Neural cell (in vitro differentiated cells): ENCODE results near the gene LRRC2.

Experiments
- EP300 ChIP-seq: fragments of 450-650 bp; conservative IDR thresholded peaks from 2 replicates; pipeline ENCODE4 v1.6.1; 2014; ENCODE audit warnings: antibody characterized with exemption, mild to moderate bottlenecking, moderate library complexity; ENCODE audit not compliant: poor library complexity, severe bottlenecking
- EZH2 ChIP-seq: fragments of 200-600, 300-800 bp; shearing (Covaris generic), sonication (generic); IDR thresholded peaks from 2 replicates; pipeline ENCODE4 v1.6.1; 2014; ENCODE audit warnings: antibody characterized with exemption, low read length, borderline replicate concordance, mild to moderate bottlenecking; ENCODE audit not compliant: insufficient read depth, poor library complexity, severe bottlenecking
- POLR2AphosphoS5 ChIP-seq: IDR thresholded peaks from 2 replicates; pipeline ENCODE4 v1.6.1; 2012
- RAD21 ChIP-seq: fragments of 450-650 bp; conservative IDR thresholded peaks from 2 replicates; pipeline ENCODE4 v1.6.1; 2014; ENCODE audit warnings: antibody characterized with exemption, mild to moderate bottlenecking, moderate library complexity
- TAF1 ChIP-seq: IDR thresholded peaks from 2 replicates; pipeline ENCODE4 v1.6.1; 2012; ENCODE audit warnings: low read depth
- TF ChIP-seq, protein P1 (sequence below): IDR thresholded peaks from 2 replicates; pipeline ENCODE4 v1.6.1; 2012; ENCODE audit warnings: borderline replicate concordance
- TF ChIP-seq, protein P2 (sequence below): fragments of 450-650 bp; IDR thresholded peaks from 2 replicates; pipeline ENCODE4 v1.5.1; 2014; ENCODE audit warnings: antibody characterized with exemption, mild to moderate bottlenecking, moderate library complexity; ENCODE audit not compliant: poor library complexity, severe bottlenecking

DNA sequence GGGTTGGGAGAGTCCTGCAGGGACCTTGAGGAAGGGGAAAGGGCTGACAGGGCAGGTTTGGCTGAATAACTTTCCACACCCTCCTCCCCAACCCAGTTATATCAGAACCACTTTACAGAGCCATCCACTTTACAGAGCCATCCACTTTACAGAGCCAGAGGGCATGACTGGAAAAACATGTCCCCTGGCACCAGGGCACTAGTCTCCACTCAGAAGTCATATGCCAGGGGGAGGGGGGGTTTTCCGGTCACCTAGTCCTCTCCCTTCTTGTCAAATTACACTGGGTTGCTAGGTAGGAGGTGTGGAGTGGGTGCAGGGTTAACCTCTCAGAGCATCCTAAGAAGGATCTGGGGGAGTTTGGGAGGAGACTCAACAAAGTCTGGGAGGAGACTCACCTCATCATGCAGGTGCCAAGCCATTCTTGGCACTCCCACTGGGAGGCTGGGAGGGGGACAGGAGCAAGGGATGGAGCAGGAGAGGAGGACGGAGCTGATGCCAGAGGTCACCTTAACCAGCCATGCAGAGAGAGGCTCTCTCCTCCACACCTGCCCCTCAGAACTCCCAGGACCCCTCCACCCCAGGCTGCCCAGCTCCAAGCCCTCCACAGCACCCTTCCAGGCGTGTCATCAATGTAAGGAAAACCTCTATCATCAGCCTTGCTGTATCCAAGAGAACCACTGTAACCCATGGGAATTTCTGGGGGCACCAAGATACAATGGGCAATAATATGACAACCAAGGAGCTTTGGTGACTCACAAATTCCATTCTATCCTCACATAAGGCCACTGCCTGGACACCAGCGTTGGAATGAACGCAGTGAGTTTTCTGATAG is 1.7 kb downstream of the LRRC2 start:
- TF ChIP-seq, protein P1, sequence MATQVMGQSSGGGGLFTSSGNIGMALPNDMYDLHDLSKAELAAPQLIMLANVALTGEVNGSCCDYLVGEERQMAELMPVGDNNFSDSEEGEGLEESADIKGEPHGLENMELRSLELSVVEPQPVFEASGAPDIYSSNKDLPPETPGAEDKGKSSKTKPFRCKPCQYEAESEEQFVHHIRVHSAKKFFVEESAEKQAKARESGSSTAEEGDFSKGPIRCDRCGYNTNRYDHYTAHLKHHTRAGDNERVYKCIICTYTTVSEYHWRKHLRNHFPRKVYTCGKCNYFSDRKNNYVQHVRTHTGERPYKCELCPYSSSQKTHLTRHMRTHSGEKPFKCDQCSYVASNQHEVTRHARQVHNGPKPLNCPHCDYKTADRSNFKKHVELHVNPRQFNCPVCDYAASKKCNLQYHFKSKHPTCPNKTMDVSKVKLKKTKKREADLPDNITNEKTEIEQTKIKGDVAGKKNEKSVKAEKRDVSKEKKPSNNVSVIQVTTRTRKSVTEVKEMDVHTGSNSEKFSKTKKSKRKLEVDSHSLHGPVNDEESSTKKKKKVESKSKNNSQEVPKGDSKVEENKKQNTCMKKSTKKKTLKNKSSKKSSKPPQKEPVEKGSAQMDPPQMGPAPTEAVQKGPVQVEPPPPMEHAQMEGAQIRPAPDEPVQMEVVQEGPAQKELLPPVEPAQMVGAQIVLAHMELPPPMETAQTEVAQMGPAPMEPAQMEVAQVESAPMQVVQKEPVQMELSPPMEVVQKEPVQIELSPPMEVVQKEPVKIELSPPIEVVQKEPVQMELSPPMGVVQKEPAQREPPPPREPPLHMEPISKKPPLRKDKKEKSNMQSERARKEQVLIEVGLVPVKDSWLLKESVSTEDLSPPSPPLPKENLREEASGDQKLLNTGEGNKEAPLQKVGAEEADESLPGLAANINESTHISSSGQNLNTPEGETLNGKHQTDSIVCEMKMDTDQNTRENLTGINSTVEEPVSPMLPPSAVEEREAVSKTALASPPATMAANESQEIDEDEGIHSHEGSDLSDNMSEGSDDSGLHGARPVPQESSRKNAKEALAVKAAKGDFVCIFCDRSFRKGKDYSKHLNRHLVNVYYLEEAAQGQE, result no peak
- TF ChIP-seq EZH2 (no peak), RAD21 (no peak), TAF1 (no peak), EP300 (no peak), POLR2AphosphoS5 (no peak)
- TF ChIP-seq, protein P2, sequence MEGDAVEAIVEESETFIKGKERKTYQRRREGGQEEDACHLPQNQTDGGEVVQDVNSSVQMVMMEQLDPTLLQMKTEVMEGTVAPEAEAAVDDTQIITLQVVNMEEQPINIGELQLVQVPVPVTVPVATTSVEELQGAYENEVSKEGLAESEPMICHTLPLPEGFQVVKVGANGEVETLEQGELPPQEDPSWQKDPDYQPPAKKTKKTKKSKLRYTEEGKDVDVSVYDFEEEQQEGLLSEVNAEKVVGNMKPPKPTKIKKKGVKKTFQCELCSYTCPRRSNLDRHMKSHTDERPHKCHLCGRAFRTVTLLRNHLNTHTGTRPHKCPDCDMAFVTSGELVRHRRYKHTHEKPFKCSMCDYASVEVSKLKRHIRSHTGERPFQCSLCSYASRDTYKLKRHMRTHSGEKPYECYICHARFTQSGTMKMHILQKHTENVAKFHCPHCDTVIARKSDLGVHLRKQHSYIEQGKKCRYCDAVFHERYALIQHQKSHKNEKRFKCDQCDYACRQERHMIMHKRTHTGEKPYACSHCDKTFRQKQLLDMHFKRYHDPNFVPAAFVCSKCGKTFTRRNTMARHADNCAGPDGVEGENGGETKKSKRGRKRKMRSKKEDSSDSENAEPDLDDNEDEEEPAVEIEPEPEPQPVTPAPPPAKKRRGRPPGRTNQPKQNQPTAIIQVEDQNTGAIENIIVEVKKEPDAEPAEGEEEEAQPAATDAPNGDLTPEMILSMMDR, result no peak
